Measurements from ENCODE around the gene RAPGEF6.
"Not testable (repeated sequence)": the region's sequence is repeated elsewhere in the genome, so short reads cannot be mapped to it uniquely, and the experiment has no call there.

RAPGEF6 gene

DNA sequence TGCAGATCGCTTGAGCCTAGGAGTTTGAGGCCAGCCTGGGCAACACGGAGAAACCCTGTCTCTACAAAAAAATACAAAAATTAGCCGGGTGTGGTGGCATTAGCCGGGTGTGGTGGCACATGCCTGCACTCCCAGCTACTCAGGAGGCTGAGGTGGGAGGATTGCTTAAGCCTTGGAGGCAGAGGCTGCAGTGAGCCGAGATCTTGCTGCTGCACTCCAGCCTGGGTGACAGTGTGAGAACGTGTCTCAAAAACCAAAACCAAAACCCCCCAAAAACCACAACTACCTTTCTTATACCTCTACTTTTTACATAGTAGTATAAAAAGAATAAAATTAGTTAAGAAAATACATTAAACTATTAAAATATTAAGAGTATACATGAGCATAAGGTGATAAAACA is 121.2 kb downstream of the RAPGEF6 start:
- no peak for DNase-seq (ENCODE audit: low read depth in 1 of 2, low spot score in 1 of 2)

DNA sequence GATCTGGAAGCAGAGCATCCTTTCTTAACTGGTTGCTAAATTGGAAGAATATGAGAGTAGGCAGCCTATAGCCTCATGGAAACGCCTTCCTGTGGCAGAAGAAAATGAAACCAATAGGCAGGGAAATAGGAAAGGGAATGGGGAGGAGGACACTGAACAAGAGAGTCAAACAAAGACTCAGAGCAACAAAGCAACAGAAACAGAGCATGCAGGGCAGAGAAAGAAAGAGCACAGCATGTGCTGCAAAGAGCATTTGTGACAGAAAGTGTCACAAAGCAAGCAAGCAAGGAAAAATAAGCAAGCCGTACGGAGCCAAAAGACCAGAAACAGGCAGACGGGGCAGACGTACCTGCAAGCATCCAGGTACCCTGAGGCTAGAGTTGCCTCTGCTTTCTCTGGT is 123.1 kb downstream of the RAPGEF6 start:
- no peak for DNase-seq (ENCODE audit: low read depth in 1 of 2, low spot score in 1 of 2)

DNA sequence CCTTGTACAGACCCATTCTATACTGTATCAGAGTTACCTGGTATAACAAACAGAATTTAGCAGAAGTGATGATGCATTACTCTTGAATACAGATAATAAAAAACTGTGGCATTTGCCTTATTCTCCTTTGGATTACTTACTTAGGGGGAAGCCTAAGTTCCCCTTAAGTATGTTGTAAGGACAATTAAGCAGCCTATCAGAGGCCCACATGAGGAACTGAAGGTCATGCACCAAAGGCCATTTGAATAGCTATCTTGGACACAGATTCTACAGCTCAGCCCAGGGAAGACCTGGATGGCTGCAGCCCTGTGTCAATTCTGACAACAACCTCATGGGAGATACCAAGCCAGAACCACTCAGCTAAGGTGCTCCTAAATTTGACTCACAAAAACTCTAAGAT is 125.2 kb downstream of the RAPGEF6 start:
- DNase-seq (ENCODE audit: low read depth in 1 of 2, low spot score in 1 of 2), result no peak

DNA sequence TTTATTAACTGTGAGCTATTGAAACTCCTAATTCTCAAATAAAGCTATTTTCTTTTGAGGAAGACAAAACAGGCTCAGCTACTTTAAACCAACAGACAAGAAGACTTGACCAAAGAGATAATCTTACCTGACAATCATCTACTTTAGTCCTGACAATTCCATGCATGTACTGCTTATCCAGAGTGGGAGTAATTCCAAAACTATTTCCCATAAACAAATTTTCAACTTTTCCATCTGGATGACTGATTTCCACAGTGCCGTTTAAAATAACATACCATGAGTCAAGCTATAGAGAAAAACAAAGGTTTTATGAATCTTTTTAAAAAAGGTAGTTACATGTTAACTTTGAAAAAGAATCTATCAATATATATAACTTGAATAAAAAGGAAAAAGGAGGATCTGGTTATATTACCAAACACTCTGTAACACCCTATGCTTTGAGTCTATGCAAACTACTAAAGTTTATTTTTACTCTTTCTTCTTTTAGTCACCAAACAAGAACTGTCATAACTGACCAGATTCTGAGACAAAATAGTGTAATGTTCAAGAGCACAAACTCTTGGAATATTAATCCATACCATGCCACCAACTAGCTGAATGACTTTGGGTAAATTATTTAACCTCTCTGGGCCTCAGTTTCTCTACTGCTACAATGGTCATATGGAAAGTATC is 129.7 kb downstream of the RAPGEF6 start:
- DNase-seq (ENCODE audit: low read depth in 1 of 2, low spot score in 1 of 2), result no peak

DNA sequence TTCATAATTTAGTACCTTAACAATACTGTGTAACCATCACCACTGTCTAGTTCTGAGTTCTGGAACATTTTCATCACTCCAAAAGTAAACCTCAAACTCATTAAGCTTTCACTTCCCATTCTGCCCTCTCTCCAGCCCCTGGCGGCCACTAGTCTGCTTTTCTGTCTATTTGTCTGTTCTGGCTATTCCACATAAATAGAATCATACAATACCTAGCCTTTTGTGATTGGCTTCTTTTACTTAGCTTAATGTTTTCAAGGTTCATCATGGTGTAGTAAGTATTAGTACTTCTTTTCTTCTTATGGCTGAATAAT is 138.7 kb downstream of the RAPGEF6 start:
- no peak for DNase-seq (ENCODE audit: low read depth in 1 of 2, low spot score in 1 of 2)

DNA sequence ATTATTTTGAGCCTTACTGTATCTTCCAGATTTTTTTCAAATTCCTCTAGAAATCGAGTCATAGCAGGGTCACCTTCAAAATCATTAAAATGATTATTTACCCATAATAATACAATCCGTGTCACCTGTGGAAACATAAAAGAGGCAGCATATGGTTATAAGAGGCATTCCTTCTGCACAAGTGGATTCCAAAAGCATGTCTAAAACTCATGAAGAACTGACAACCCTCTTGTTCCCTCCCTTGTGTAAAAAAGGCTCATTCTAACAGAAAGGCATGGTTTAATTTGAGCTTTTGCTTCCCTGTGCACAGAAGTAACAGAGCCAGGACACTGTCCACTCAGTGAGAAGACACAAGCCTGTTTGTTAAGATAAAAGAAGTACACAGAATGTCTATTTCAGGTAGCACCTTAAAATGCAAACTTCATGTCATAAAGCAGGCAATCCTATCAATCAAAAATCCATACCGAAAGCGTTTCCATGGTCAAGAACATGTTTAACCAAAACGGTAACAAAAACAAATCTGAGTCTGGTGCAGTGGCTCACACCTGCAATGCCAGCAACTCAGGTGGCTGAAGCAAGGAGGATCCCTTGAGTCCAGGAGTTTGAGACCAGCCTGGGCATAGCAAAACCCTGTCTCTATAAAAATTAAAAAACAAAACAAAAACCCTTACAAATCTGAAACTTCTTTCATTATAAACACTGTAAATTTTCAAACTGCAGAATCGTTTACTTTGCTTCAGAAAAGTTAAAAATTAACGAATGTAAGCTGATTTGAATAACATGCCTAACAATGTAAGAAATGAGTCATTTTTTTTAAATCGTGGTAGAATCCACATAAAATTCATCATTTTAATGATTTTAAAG is 139.3 kb downstream of the RAPGEF6 start:
- no peak for DNase-seq (ENCODE audit: low read depth in 1 of 2, low spot score in 1 of 2)

DNA sequence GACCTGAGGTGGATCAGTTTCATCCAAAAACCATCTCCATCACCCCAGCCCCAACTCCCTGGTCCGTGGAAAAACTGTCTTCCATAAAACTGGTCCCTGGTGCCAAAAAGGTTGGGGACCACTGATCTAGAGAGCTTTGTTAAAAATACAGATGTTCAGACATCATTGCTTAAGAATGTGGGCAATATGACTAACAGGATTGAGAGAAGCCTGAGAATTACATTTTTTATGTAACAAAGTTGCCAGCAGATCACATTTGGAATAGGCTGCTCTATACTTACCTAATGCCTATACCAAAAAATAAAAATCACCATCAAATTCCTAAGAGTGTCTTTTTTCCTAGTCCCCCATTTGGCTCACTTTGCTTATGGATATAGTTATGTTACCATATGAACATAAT is 143.3 kb downstream of the RAPGEF6 start:
- DNase-seq (ENCODE audit: low read depth in 1 of 2, low spot score in 1 of 2), result no peak

DNA sequence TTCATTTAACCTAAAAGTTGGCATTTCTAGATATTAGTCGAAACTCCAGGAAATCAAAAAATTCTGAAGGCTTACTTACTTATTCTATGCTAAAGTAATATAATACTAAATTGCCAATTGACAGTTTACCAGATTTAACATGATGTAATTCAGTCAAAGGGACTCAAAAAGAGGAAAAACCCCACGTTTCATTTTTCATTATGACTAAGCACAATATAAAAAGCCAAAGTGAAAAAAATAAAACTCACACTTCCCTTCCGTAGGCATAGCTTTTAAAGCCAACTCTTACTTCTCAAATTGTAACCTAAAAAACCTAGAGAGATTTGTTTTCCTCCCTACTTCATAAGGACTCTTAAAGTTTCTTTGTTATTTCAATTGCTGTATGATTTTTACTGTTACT is 146.6 kb downstream of the RAPGEF6 start:
- DNase-seq (ENCODE audit: low read depth in 1 of 2, low spot score in 1 of 2), result no peak

DNA sequence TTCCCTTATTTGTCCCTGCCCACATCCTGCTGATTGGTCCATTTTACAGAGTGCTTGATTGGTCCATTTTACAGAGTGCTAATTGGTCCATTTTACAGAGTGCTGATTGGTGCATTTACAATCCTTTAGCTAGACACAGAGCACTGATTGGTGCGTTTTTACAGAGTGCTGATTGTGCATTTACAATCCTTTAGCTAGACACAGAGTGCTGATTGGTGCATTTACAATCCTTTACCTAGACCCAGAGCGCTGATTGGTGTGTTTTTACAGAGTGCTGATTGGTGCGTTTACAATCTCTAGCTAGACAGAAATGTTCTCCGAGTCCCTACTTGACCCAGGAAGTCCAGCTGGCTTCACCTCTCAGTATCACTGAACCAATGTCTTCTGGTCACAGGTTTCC is 147.7 kb downstream of the RAPGEF6 start:
- DNase-seq (ENCODE audit: low read depth in 1 of 2, low spot score in 1 of 2), result not testable (repeated sequence)

DNA sequence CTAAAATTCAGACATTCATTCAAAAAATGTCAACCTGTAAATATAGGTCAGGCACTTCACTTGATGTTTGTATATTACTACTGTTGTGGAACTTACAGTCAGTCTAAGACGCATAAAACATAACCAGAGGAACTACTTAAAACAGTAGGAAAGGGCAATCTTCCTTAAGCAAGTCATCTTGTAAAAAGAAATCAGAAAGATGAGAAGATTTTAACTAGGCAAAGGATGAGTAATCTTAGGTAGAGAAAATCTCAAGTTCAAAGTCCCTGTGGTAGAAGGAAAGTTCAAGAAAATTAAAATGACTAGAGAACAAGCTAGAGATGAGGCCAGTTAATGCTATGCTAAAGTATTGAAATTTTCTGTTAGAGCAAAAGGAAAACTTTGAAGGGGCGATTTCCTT is 152.4 kb downstream of the RAPGEF6 start:
- no peak for DNase-seq (ENCODE audit: low read depth in 1 of 2, low spot score in 1 of 2)

DNA sequence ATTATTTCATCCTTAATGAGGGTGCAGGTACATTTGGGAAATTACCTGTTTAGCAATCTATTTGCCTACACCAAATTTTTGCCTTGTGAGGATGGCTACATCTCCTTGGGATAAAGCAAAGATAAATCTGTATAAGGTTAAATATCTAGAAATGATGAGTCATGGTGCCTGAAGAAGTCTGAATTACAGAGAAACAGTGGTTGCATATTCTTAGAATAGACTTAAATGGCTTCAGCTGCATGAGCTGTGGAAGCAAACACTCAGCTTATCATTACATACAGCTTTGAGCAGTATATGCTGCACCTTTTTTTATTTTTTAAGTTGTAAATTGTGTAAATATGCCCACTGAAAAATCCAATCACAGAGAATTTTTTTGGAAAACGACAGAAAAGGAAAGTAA is 153.5 kb downstream of the RAPGEF6 start:
- DNase-seq (ENCODE audit: low read depth in 1 of 2, low spot score in 1 of 2), result no peak

DNA sequence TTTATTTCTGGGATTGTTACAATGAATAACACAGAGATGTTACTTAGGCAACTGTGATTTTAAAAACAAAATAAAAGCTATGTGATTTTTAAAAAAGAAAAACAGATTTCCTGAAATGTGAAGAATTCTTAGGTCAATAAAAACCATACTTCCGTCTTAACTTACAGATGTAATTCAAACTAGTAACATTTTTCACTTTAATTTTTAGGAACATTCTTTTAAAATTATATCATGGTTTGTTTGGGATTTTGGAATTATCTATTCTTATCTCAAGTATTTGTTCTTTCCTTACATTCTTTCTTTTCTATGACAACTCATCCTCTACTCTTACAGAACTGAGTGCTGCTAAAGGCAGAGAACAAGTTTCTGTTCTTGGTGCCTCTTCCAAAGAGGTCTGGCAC is 159.5 kb downstream of the RAPGEF6 start:
- no peak for DNase-seq (ENCODE audit: low read depth in 1 of 2, low spot score in 1 of 2)

DNA sequence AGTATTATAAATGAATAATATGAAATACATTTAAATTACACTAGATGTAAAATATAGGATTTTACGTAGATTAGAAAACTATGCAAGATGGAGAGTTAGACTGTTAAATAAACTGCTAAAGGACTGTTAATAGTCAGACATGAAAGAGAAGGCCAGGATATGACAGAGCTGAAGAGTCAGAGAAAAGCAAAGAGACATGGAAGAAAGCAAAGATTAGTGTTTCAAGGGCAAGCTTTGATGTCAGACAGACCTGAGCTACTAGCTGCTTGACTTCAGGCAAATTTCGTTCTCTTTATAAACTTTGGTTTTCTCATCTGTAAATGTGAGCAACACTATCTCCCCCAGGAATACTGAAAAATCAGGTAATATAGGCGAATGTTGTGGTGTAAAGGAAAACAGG is 161.3 kb downstream of the RAPGEF6 start:
- DNase-seq (ENCODE audit: low read depth in 1 of 2, low spot score in 1 of 2), result no peak

DNA sequence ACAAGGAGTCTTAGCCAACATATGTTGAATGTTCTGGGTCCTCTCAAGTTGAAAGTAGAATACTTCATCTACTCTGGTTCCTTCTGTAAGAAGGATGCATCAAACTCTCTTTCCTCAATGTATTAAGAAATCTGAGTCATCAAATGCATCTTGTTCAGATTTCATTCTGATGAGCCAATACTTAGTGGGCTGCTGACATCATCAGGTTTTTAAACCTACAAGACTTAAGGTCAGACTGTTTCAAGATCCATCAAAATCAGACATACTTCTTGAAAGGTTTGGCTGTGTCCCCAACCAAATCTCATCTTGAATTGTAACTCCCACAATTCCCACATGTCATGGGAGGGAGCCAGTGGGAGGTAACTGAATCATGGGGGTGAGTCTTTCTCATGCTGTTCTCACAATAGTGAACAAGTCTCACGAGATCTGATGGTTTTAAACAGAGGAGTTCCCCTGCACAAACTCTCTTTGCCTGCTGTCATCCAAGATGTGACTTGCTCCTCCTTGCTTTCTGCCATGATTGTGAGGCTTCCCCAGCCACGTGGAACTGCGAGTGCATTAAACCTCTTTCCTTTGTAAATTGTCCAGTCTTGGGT is 168.8 kb downstream of the RAPGEF6 start:
- no peak for DNase-seq (ENCODE audit: low read depth in 1 of 2, low spot score in 1 of 2)

DNA sequence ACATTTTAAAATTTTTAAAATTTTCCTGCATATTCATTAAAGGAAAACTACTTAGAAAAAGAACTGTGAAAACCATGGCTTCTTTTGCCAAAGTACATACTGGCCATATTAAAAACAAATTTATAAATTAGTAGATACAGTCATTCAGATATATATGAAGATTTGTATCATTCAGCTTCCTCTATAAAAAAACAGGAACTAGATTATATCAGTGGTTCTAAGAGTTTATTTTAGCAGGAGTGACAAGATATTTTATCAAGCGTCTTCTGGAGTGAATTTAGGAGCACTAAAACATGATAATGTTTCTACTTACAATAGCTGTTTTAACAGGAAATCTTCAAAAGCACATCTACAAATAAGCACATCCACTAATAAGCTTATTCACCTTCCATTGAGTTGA is 171.4 kb downstream of the RAPGEF6 start:
- DNase-seq (ENCODE audit: low read depth in 1 of 2, low spot score in 1 of 2), result no peak

DNA sequence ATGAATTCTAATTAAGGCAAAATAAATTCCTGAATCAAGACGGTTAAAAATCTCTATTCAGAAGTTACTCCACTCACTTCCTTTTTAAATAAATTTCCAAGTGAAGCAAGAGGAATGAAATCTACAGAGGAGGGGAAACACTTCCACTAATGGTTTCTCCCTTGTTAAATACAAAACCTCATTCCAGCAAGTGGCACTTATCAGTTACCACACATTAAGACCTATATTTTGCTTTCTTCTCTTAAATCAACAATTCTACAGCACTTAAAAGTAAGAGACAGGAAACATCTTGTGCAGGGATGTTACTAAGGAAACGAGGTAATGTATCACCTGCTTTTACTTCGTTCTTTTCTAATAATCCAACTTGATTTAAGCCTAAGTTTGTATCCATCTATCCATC is 172.6 kb downstream of the RAPGEF6 start:
- no peak for DNase-seq (ENCODE audit: low read depth in 1 of 2, low spot score in 1 of 2)

DNA sequence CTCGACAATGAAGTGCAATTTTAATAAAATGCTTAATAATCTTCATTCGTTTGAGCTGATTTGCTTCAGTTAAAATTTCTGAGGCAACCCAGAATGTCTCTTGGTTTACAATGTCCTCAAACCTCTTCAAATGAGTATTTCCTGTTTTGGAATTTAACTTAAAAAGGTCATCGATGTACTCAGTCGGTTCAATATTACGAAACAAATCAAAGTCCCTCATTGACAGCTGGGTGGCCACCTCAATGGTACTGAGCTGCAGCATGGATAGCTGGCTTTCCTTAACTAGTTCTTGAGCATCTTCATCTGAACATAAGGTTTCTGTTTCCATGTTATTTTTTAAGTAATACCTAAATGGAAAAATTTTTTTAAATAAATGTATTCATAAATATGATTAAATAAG is 173.3 kb downstream of the RAPGEF6 start:
- no peak for DNase-seq (ENCODE audit: low read depth in 1 of 2, low spot score in 1 of 2)

DNA sequence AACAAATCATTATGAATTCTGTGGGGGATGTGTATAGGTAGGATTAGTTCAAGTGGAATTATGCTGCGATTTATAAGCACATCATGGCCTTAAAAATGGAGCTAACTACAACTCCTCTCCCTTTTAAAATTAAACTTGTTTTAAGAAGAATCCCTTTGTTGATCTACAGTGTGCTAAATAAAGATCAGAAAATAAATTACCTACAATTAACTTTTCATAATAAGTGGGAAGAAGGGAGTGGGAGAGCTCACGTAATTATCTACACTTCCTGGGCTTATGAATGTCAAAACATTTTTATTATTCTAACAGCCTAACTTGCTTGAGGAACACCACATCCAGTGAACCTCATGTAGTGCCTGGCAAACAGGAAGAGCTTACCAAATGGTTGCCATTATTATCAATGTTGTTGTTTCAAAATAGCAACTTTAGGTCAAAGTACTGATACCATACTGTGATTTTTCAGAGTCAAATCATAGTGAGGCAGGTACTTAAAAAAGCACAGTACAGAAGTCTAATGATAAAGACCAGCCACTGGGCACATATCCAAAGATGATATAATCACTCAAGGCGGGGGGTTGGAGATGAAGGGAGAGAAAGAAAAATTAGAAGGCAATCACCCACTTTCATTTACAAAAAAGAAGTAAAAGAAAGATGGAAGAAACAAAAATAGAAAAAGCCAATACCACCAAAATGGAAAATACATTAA is 174.0 kb downstream of the RAPGEF6 start:
- no peak for DNase-seq (ENCODE audit: low read depth in 1 of 2, low spot score in 1 of 2)

DNA sequence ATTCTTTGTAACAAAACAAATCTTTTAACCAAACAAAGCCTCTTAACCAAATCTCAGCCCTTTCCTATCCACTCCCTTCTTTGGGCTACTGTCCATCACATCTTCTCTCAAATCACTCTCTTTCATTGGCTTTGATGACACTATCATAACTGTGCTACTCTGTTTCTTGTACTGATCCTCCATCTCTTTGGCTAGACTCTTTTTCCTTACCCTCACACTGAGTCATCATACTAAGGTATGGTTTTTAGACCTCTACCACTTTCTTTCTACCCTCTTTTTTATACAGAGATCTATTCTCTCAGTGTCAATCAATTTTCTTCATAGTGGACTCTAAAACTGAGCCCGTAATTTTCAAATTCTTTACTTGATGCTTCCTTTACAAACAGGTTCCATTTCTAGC is 174.9 kb downstream of the RAPGEF6 start:
- DNase-seq (ENCODE audit: low read depth in 1 of 2, low spot score in 1 of 2), result no peak

DNA sequence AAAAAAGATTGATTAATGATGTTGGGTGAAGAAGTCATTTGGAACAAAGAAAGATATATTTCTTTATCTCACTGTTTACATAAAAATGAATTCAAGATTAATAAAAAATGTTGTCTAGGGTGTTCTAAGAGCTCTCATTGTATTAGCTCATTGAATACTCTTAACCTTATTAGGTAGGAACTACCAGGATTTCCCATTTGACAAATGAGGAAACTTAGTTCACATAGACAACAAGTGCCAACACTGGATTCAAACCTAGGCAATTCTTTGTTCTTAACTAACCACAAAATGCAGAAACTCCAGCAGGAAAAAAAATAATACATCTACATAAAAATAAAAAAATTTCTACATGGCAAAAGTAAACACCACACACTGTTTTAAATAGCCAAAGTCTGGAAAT is 175.8 kb downstream of the RAPGEF6 start:
- no peak for DNase-seq (ENCODE audit: low read depth in 1 of 2, low spot score in 1 of 2)

DNA sequence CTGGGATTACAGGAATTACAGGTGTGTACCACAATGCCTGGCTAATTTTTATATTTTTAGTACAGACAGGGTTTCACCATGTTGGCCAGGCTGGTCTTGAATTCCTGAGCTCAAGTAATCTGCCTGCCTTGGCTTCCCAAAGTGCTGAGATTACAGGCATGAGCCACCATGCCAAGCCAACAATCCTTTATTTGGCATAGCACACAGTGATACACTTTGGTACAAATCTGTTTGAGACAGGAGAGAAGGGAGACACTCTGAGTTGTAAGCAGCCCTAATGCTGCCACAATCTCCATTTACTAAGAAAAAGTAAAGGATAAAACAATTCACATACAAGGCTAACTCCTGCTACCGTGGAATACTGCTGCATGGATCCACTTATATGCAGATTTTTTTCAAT is 177.8 kb downstream of the RAPGEF6 start:
- DNase-seq (ENCODE audit: low read depth in 1 of 2, low spot score in 1 of 2), result no peak

DNA sequence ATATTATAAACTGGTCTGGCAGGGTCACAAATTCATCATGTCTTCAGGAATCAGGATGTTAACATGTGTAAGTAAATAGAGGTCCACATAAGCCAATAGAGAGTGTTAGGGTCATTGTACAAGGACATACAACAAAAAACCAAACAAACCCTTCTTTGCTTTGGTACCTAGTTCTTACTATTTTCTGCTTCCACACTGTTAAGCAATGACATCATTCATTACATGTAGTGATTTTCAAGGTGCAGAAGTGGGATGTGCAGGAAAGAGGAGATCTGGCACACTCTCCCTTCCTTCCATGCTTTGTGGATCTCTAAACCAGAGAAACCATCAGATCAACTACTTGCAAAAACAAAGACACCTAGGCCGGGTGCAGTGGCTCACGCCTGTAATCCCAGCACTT is 184.1 kb downstream of the RAPGEF6 start:
- no peak for DNase-seq (ENCODE audit: low read depth in 1 of 2, low spot score in 1 of 2)

Data from activated CD4-positive, alpha-beta T cell treated with anti-CD3 and anti-CD28 coated beads, Interleukin-2, amount 50 U/mL, for 24 hours (primary cell).